LNCaP clone FGC (cell line): ENCODE data around the gene CCL17.

ENCODE experiments used
- DNase-seq: peaks from one replicate; pipeline ENCODE4 v3.0.0-alpha.2; 2011; ENCODE audit warnings: low read depth
- H3K4me3 ChIP-seq: 2 replicates; pipeline ENCODE4 v1.5.1; 2011; ENCODE audit warnings: mild to moderate bottlenecking, low read depth, low read length, control low read depth
- TF ChIP-seq, protein P1 (sequence below): IDR thresholded peaks from 2 replicates; pipeline ENCODE4 v1.5.1; 2012; ENCODE audit warnings: mild to moderate bottlenecking; ENCODE audit not compliant: control insufficient read depth, insufficient read depth; ENCODE audit errors: extremely low read depth

The CCL17 gene

DNA sequence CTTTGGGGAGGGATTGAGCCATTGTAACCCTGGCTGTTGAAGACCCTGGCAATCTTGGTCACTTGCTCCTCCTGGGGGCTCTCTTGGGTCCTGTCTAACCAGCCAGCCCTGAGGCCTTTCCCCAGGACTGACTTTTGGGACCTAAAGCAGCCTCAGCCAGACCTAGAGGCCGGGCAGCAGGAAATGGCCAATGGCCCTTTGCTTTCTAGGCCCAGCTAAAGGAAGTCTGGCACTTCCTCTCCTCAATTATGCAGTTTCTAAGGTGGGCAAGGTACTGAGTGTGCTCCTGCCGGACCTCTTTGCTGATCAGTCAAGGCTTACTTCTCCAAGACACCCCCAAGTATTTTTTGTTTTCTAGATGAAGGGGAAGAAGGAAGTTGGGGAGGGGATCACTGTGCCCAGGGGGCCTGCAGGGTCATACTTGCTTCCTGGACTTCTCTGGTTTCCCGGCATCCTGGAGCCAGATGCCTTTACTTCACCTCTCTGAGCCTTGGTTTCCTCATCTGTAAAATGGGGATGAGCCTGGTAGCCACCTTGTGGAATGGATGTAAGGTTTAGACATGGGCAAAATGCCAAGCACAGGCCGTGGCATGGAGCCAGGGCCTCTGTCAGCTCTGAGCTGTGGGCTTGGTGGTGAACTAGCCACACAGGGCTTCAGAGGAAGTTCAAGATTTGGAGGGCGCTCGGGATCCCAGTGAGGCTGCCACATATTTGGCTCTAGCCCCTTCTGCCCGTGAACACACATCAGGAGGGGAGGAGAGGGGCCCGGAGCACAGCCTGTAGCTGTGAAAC lies 23.7 kb upstream of the CCL17 start:
- no peak overlapping the region for H3K4me3 ChIP-seq
- TF ChIP-seq, protein P1, sequence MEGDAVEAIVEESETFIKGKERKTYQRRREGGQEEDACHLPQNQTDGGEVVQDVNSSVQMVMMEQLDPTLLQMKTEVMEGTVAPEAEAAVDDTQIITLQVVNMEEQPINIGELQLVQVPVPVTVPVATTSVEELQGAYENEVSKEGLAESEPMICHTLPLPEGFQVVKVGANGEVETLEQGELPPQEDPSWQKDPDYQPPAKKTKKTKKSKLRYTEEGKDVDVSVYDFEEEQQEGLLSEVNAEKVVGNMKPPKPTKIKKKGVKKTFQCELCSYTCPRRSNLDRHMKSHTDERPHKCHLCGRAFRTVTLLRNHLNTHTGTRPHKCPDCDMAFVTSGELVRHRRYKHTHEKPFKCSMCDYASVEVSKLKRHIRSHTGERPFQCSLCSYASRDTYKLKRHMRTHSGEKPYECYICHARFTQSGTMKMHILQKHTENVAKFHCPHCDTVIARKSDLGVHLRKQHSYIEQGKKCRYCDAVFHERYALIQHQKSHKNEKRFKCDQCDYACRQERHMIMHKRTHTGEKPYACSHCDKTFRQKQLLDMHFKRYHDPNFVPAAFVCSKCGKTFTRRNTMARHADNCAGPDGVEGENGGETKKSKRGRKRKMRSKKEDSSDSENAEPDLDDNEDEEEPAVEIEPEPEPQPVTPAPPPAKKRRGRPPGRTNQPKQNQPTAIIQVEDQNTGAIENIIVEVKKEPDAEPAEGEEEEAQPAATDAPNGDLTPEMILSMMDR = no peak
- no peak for DNase-seq

GRCh38 chr16:57381791-57382534 lies 22.6 kb upstream of the CCL17 start:
- TF ChIP-seq, protein P1 = no peak
- no peak for DNase-seq
- no peak overlapping the region for H3K4me3 ChIP-seq

DNA sequence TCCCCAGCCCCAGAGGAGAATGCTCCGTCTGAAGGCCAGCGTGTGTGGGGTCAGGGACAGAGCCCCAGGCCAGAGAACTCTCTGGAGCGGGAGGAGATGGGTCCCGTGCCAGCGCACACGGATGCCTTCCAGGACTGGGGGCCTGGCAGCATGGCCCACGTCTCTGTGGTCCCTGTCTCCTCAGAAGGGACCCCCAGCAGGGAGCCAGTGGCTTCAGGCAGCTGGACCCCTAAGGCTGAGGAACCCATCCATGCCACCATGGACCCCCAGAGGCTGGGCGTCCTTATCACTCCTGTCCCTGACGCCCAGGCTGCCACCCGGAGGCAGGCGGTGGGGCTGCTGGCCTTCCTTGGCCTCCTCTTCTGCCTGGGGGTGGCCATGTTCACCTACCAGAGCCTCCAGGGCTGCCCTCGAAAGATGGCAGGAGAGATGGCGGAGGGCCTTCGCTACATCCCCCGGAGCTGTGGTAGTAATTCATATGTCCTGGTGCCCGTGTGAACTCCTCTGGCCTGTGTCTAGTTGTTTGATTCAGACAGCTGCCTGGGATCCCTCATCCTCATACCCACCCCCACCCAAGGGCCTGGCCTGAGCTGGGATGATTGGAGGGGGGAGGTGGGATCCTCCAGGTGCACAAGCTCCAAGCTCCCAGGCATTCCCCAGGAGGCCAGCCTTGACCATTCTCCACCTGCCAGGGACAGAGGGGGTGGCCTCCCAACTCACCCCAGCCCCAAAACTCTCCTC lies 21.9 kb upstream of the CCL17 start:
- DNase-seq = no peak
- H3K4me3 ChIP-seq = no peak overlapping the region
- TF ChIP-seq, protein P1 = no peak

- TF ChIP-seq, protein P1 = no peak
- no peak overlapping the region for H3K4me3 ChIP-seq
- DNase-seq = no peak
Measured at GRCh38 chr16:57383276-57384247, 21.0 kb upstream of the CCL17 start.

DNA sequence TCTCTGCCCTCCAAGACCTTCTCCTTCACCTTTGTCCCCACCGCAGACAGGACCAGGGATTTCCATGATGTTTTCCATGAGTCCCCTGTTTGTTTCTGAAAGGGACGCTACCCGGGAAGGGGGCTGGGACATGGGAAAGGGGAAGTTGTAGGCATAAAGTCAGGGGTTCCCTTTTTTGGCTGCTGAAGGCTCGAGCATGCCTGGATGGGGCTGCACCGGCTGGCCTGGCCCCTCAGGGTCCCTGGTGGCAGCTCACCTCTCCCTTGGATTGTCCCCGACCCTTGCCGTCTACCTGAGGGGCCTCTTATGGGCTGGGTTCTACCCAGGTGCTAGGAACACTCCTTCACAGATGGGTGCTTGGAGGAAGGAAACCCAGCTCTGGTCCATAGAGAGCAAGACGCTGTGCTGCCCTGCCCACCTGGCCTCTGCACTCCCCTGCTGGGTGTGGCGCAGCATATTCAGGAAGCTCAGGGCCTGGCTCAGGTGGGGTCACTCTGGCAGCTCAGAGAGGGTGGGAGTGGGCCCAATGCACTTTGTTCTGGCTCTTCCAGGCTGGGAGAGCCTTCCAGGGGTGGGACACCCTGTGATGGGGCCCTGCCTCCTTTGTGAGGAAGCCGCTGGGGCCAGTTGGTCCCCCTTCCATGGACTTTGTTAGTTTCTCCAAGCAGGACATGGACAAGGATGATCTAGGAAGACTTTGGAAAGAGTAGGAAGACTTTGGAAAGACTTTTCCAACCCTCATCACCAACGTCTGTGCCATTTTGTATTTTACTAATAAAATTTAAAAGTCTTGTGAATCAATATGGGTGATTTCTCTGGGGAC lies 20.1 kb upstream of the CCL17 start:
- TF ChIP-seq, protein P1 = no peak
- no peak overlapping the region for H3K4me3 ChIP-seq
- DNase-seq = no peak
